ENCODE data around the gene ALB. TPM values are rescaled to one million over a fixed set of nuclear protein-coding genes. Genes with fewer than 3 reads are reported as not detected.
A peak's percentile ranks its signal among the peaks of the same experiment; 100 is the strongest.

ALB gene
- polyA plus RNA-seq, 1 experiment = not detected

DNA sequence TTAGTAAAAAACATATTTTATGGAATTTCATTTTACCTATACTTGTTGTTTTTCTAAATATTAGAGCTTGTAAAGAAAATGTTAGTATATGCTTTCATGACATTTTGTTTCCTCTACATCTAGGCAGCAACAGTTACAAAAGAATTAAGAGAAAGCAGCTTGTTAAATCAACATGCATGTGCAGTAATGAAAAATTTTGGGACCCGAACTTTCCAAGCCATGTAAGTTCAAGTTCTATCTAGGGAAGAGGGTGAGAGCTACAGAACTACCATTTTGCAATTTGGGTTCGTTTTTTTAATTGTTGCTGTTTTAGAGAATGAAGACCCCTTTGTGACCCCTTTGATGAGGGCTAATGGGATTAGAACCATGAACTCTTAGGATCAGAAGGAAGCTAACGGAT, 39.1 kb downstream of the ALB start:
- Histone ChIP-seq H3K4me3 (ENCODE audit: low read depth, low read length) (no peak overlapping the region), H3K36me3 (ENCODE audit: control insufficient read depth, insufficient read depth, low read length) (no peaks in the 10 kb centered on the region), H3K27me3 (ENCODE audit: control insufficient read depth, insufficient read depth, low read length) (0 out of 2 replicates have a peak, but pooled peaks cover 2% of the 10 kb centered on the region)
- CTCF ChIA-PET = interaction anchor here (0.7 to 1.7 kb wide), 3 partner anchors 9 to 17 kb away, joined by 3 to 4 read pairs (median 3); no protein-coding TSS in a partner anchor
- no peak for TF ChIP-seq CTCF (IDR thresholded peaks at IDR 0.05; ENCODE audit: insufficient read depth, low read depth, low read length)
- POLR2A ChIA-PET = no interaction called here
- DNase-seq (ENCODE audit: low read depth) = no peak

DNA sequence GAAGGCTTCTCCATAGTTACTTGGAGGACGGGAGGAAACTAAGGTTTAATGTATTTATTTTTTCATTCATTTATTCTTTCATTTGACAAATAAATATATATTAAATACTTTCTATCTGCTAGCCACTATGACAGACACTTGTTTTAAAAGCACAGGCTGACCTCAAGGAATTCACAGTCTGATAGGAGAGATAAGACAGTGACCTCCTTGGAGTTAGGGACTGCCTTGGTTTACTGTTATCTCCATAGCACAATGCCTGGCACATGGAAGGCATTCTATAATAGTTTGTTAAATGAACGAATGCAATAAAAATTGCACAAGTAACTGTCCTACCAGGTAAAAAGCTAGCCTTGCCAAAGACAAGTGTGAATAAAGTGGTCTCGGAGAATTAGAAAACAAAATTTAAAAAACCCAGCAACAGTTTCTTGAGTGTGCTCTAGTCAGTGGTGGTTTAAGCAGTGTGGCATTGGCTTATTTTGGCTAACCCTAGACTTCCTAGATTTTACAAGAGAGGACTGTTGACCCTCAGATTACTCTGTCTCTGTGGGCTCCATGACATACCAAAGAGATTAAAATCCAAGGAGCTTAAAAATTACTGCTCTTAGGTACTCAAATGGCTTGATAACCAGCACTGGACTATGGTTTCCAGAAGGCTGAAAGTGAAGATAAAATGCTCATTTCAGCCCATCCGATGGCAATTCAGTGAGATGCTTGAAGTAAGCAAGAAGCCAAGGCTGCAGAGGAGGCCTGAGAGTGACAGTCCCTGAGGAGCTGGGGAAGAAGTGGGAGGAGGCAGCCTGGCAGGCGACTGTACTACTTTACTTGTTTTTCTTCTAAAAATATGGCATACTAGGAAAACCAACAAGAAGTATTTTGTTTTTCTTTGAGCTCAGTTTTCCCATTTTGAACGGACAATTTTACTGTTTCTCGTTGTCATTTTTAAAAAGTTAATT, 41.6 kb downstream of the ALB start:
- no peak for TF ChIP-seq CTCF (IDR thresholded peaks at IDR 0.05; ENCODE audit: insufficient read depth, low read depth, low read length)
- POLR2A ChIA-PET = no interaction called here

GRCh38 chr4:73446336-73446938, 42.4 kb downstream of the ALB start:
- no peaks in the 10 kb centered on the region for H3K36me3 ChIP-seq (ENCODE audit: control insufficient read depth, insufficient read depth, low read length)
- POLR2A ChIA-PET = no interaction called here
- peak; percentile 76 for TF ChIP-seq CTCF (IDR thresholded peaks at IDR 0.05; ENCODE audit: insufficient read depth, low read depth, low read length)
- CTCF ChIA-PET = interaction anchor here (0.6 to 2.1 kb wide), 26 partner anchors 8 to 910 kb away, joined by 3 to 14 read pairs (median 4); no protein-coding TSS in a partner anchor
- 0 out of 2 replicates have a peak, but pooled peaks cover 2% of the 10 kb centered on the region for H3K27me3 ChIP-seq (ENCODE audit: control insufficient read depth, insufficient read depth, low read length)
- H3K4me3 ChIP-seq (ENCODE audit: low read depth, low read length) = no peak overlapping the region
- no peak for DNase-seq (ENCODE audit: low read depth)

More for the DNA sequence above, 41.6 kb downstream of the ALB start:
- Histone ChIP-seq H3K36me3 (ENCODE audit: control insufficient read depth, insufficient read depth, low read length) (no peaks in the 10 kb centered on the region), H3K27me3 (ENCODE audit: control insufficient read depth, insufficient read depth, low read length) (0 out of 2 replicates have a peak, but pooled peaks cover 2% of the 10 kb centered on the region), H3K4me3 (ENCODE audit: low read depth, low read length) (no peak overlapping the region)
- CTCF ChIA-PET = interaction anchor here (0.6 to 2.1 kb wide), 24 partner anchors 8 to 911 kb away, joined by 3 to 14 read pairs (median 4); no protein-coding TSS in a partner anchor
- no peak for DNase-seq (ENCODE audit: low read depth)

DNA sequence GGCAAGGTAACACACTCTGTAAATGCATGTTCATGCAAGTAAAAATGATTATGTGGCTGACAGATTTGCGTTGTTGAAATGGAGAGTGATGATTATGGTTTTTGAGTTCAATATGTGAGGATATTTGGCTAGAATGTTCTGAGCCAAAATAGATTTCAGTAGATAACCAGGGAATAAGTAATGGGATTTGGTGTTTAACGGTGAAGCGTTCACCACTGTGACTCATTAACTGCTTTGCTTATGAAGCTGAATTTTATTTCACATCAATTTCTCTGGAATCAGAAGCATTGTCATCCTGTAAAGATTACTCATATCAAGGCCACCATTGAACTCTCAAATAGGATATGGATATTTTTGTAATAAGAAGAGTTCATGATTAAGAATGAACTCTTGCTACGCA, 43.6 kb downstream of the ALB start:
- Histone ChIP-seq H3K4me3 (ENCODE audit: low read depth, low read length) (no peak overlapping the region), H3K27me3 (ENCODE audit: control insufficient read depth, insufficient read depth, low read length) (no peaks in the 10 kb centered on the region), H3K36me3 (ENCODE audit: control insufficient read depth, insufficient read depth, low read length) (no peaks in the 10 kb centered on the region)
- TF ChIP-seq CTCF (IDR thresholded peaks at IDR 0.05; ENCODE audit: insufficient read depth, low read depth, low read length) = no peak
- DNase-seq (ENCODE audit: low read depth) = no peak
- CTCF ChIA-PET = interaction anchor here (0.6 to 2.1 kb wide), 4 partner anchors 10 to 1726 kb away, joined by 3 to 10 read pairs (median 6); no protein-coding TSS in a partner anchor
- POLR2A ChIA-PET = no interaction called here

All from BJ (cell line).